Lower lobe of right lung (tissue), 2 donors: Measurements from ENCODE around the gene KDM7A. TPM values are rescaled to one million over a fixed set of nuclear protein-coding genes. Genes with fewer than 3 reads are reported as not detected.

Source experiments
- ATAC-seq, 2 donors: fragments of 200-7000 bp; cut with Tn5 transposase; one replicate each; pipeline ENCODE4 v1.9.1; 2020 to 2022; ENCODE audit warnings: mild to moderate bottlenecking in 2 of 2, moderate library complexity in 2 of 2
- DNase-seq: peaks from one replicate; pipeline ENCODE4 v3.0.0-alpha.2; 2020
- H3K27ac ChIP-seq: fragments of 200-600 bp; one replicate; pipeline ENCODE4 v1.8.0; 2022
- H3K27me3 ChIP-seq: fragments of 200-600 bp; one replicate; pipeline ENCODE4 v1.8.0; 2022; ENCODE audit warnings: low read depth
- H3K36me3 ChIP-seq: fragments of 200-600 bp; one replicate; pipeline ENCODE4 v1.8.0; 2022; ENCODE audit warnings: mild to moderate bottlenecking
- H3K4me1 ChIP-seq: fragments of 200-600 bp; one replicate; pipeline ENCODE4 v1.8.0; 2022
- H3K4me3 ChIP-seq: fragments of 200-600 bp; one replicate; pipeline ENCODE4 v1.8.0; 2022; ENCODE audit warnings: mild to moderate bottlenecking
- H3K9me3 ChIP-seq: fragments of 200-600 bp; one replicate; pipeline ENCODE4 v1.8.0; 2022
- CTCF ChIP-seq: fragments of 200-600 bp; IDR thresholded peaks from one replicate; pipeline ENCODE4 v1.8.0; 2022; ENCODE audit warnings: antibody characterized with exemption, mild to moderate bottlenecking
- intact Hi-C: fragments of 100-400 bp; cut with DNase I; formaldehyde crosslinking; loops from one replicate; pipeline ENCODE4 v1.11.0; 2022
- total RNA-seq: library from RNA; stranded (reverse); fragmentation: NEBNext Ultra II Directional; extraction: Animal tissue kit (Norgen Biotek cat#: 25700); gene quantifications from one replicate; pipeline ENCODE4 v1.2.1, GENCODE V29; 2021
- donor health status: DM: no; HTN: yes; CAD: no; lungs with severe emphysema.

Gene KDM7A
- total RNA-seq, 1 donor from 2014 or later, result 17.9 TPM

- no peak for ATAC-seq
- no peaks in the 10 kb centered on the region for H3K9me3 ChIP-seq
- H3K27ac ChIP-seq, result no peak overlapping the region
- TF ChIP-seq CTCF, result no peak
- H3K4me1 ChIP-seq, result no peaks in the 10 kb centered on the region
- no peaks in the 10 kb centered on the region for H3K36me3 ChIP-seq
- H3K4me3 ChIP-seq, result no peak overlapping the region
- no peak for DNase-seq
- intact Hi-C loops, result no loop called here
- no peaks in the 10 kb centered on the region for H3K27me3 ChIP-seq
Observed at GRCh38 chr7:140197218-140197890, 20.6 kb upstream of the KDM7A start.

GRCh38 chr7:140196361-140197217 lies 19.8 kb upstream of the KDM7A start:
- H3K27me3 ChIP-seq, result no peaks in the 10 kb centered on the region
- H3K27ac ChIP-seq, result no peak overlapping the region
- H3K9me3 ChIP-seq, result no peaks in the 10 kb centered on the region
- intact Hi-C loops, result no loop called here
- no peak overlapping the region for H3K4me3 ChIP-seq
- DNase-seq (no peak), ATAC-seq (no peak)
- no peaks in the 10 kb centered on the region for H3K36me3 ChIP-seq
- H3K4me1 ChIP-seq, result no peaks in the 10 kb centered on the region
- no peak for TF ChIP-seq CTCF

- Histone ChIP-seq H3K36me3 (no peaks in the 10 kb centered on the region), H3K27ac (no peak overlapping the region)
Observed at GRCh38 chr7:140195859-140196258, 19.1 kb upstream of the KDM7A start.

GRCh38 chr7:140192620-140193019 lies 15.8 kb upstream of the KDM7A start:
- no peaks in the 10 kb centered on the region for H3K27me3 ChIP-seq
- H3K4me1 ChIP-seq, result no peaks in the 10 kb centered on the region
- no peak for ATAC-seq
- no peak overlapping the region for H3K27ac ChIP-seq
- H3K9me3 ChIP-seq, result no peaks in the 10 kb centered on the region
- H3K4me3 ChIP-seq, result no peak overlapping the region
- no peak for TF ChIP-seq CTCF
- intact Hi-C loops, result no loop called here
- DNase-seq, result no peak
- H3K36me3 ChIP-seq, result no peaks in the 10 kb centered on the region

More at GRCh38 chr7:140195859-140196258, 19.1 kb upstream of the KDM7A start:
- no peak for DNase-seq
- H3K27me3 ChIP-seq, result no peaks in the 10 kb centered on the region
- no peak for ATAC-seq
- intact Hi-C loops, result no loop called here
- no peaks in the 10 kb centered on the region for H3K9me3 ChIP-seq
- no peak for TF ChIP-seq CTCF
- H3K4me1 ChIP-seq, result no peaks in the 10 kb centered on the region
- no peak overlapping the region for H3K4me3 ChIP-seq

GRCh38 chr7:140192176-140192575 lies 15.4 kb upstream of the KDM7A start:
- no peak for ATAC-seq
- TF ChIP-seq CTCF, result no peak
- intact Hi-C loops, result no loop called here

More at GRCh38 chr7:140192176-140192575, 15.4 kb upstream of the KDM7A start:
- Histone ChIP-seq H3K4me1 (no peaks in the 10 kb centered on the region), H3K27me3 (no peaks in the 10 kb centered on the region), H3K4me3 (no peak overlapping the region), H3K27ac (no peak overlapping the region), H3K9me3 (no peaks in the 10 kb centered on the region), H3K36me3 (no peaks in the 10 kb centered on the region)
- DNase-seq, result no peak
